GM10266 (cell line): ENCODE measurements around the gene TNP1.

Experiments
- DNase-seq: peaks from one replicate; pipeline ENCODE4 v3.0.0; 2012; ENCODE audit errors: extremely low spot score
- TF ChIP-seq, protein P1 (sequence below): IDR thresholded peaks from 2 replicates; pipeline ENCODE4 v1.5.1; 2012; ENCODE audit warnings: mild to moderate bottlenecking, low read depth; ENCODE audit not compliant: control insufficient read depth, insufficient read depth; ENCODE audit errors: missing control alignments

TNP1 gene

DNA sequence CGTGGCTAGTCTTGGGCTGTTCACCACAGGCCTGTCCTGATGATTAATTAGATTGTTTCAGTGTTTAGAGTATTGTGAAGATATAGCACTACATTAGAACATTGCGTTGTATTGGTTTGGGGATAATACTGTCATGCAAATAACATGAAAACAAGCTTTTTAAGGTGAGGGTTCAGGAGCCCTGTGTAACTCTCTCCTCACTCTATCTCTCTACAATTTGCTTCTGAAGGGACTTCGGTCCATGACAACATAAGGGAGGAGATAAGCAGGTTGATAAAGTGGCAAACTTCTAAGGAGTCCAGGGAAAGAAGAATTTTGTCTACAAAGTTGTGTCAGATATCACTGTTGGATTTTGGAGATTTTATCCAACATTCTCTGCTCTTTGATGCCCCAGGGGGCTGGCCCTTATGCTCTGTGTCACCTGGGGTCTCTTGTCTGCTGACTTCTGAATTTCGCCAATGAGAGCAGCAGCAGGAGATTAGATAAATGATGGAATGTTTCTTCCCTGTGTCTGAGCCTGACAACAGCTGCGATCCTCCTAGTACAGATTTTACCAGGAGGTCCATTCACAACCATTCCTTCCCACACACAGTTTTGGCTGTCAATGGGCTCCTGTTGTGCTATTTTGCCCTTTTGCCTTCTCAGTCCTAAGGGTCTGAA is 3.3 kb downstream of the TNP1 start:
- no peak for DNase-seq
- TF ChIP-seq, protein P1, sequence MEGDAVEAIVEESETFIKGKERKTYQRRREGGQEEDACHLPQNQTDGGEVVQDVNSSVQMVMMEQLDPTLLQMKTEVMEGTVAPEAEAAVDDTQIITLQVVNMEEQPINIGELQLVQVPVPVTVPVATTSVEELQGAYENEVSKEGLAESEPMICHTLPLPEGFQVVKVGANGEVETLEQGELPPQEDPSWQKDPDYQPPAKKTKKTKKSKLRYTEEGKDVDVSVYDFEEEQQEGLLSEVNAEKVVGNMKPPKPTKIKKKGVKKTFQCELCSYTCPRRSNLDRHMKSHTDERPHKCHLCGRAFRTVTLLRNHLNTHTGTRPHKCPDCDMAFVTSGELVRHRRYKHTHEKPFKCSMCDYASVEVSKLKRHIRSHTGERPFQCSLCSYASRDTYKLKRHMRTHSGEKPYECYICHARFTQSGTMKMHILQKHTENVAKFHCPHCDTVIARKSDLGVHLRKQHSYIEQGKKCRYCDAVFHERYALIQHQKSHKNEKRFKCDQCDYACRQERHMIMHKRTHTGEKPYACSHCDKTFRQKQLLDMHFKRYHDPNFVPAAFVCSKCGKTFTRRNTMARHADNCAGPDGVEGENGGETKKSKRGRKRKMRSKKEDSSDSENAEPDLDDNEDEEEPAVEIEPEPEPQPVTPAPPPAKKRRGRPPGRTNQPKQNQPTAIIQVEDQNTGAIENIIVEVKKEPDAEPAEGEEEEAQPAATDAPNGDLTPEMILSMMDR = no peak

DNA sequence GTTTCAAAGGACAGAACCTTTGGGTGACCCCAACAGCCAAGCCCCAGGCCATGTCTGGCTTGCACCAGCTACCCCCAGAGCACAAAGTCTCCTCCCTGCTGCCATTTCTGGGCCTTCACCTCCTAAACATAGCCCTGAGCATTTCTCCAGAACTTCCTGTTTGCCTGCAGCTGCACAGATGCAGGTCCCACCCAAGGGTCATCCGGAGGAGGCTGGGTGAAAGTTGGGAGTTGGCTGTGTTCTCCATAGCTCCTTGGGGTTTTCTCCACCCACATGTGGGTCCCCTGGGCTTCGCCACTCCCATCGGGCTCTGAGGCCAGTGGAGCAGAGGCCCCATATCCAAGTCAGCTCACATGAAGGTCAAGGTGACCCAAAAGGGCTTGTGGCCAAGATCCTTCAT is 4.3 kb downstream of the TNP1 start:
- TF ChIP-seq, protein P1 = no peak
- DNase-seq = no peak

DNA sequence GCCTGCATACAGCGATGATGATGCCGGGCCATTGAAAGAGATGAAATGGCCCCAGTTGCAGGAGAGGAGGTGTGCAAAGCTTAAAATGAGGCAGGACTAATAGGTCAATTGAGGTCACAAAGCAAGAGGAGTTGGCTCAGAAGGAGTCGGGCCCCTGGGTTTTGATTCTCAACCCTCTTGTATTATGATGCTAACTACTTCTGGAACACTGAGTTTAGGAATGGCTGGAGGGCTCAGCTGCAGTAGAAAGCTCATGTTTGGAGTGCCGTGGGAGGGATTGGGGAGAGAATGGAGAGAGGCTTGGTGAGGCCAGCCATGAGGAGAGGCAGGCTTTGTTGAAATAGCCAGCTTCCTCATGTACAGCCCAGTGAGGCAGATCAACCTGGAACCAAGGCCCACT is 4.8 kb downstream of the TNP1 start:
- no peak for DNase-seq
- TF ChIP-seq, protein P1 = no peak

DNA sequence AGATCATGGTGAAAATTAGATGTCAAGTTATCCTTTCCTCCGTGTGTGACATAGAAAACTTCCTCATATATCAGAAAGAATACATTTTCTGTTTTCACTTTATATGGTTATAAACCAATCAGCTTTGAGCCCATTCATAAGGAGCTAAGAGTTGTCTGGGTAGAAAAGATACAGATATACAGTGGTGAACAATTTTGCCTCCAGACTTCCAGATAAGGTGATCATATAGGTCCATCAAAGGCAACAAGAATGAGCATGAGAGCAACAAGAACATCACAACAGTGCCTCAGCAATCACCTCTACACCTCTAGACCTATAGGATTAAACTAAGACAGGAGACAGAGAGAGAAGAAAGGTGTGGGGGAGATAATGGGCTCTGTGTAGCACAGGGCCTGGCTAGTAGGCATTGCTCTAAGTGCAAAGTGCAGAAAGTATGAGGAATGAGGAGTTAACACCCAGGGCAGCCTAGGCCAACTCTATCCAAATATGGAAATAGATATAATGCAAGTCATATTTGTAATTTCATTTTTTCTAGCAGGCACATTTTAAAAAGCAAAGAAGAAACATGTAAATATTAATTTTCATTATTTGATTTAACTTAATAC is 8.3 kb downstream of the TNP1 start:
- DNase-seq = no peak
- TF ChIP-seq, protein P1 = no peak

DNA sequence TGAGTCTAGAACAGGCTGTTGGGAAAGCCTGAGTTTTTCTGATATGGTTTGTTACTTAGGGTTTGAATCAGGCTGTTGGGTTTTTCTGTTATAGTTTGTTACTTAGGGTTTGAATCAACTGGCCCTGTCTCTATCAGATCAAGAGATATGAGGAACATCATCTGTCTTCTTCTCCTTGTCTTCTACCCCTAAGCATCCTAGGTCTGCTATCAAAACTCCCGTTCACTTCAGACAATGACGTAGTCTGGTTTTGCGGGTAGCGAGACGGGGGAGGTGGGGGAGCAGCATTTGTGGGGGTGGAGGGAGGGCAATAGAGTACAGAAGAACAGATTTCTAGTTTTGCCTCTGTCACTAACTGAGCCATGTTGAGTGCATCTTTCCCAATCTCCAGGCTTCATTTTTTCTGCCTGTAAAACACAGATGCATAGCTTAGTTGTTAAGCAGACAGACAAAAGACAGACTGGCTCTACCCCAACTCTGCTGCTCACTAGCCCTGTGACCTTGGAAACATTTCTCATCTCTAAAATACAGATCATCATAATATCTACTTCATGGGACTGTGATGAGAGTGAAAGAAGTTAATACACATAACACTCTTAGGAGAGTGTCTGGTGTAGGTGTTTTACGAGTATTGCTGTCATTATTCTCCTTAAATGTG is 9.1 kb downstream of the TNP1 start:
- no peak for DNase-seq
- TF ChIP-seq, protein P1 = no peak

DNA sequence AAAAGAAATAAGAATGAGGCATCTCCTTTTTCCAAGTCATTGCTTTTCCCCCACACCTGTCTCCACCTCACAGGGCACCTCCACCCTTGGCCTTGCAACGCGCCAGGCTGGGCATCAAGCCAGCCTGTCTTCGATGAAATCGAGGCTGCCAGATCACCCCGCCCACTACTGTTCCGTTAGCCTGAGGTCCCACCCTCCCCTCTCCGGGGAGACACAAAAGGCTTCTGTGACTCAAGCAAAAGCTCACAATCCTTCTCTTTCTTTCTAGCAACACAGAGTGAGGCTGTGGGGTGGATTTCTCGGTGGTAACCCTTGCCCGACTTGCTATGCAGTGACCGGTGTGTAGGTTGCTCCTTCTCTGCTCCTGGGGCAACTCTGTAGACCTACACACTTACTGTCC is 9.9 kb downstream of the TNP1 start:
- DNase-seq = no peak
- TF ChIP-seq, protein P1 = no peak

DNA sequence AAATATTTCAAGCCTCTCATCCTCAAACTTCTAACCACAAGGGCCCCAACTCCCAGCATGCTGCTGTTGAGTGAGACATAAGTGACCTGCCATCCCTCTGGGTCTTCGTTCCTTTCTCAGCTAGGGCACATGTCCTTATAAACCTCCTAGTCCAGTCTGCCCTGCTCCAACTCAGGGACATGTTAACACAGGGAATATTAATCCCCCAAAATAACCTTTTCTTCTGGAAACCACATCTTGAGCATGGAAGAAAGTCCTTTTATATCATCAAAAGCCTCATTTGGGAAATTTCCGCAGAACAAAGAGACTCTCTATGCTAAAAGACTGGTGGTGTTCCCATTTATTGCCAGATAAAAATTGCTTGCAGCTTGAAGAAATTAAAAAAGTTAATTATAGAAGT is 14.4 kb downstream of the TNP1 start:
- no peak for DNase-seq
- TF ChIP-seq, protein P1 = no peak
